OCI-LY1 (cell line): ENCODE data around the gene CDYL2.

Source experiments
- CTCF ChIP-seq: fragments of 200-600 bp; sonication (generic), shearing (Covaris generic); IDR thresholded peaks from 2 replicates; pipeline ENCODE4 v1.5.1; 2017; ENCODE audit warnings: mild to moderate bottlenecking, antibody characterized with exemption, low read length, moderate library complexity, mixed read lengths
- EZH2 ChIP-seq: fragments of 200-600 bp; sonication (generic), shearing (Covaris generic); IDR thresholded peaks from 2 replicates; pipeline ENCODE4 v1.8.0; 2017; ENCODE audit warnings: borderline replicate concordance, mixed run types, mild to moderate bottlenecking, antibody characterized with exemption, low read length, moderate library complexity, mixed read lengths

- no peak for TF ChIP-seq CTCF
- no peak for TF ChIP-seq EZH2
These were observed 114.9 kb downstream of the CDYL2 start for GRCh38 chr16:80689487-80689886.
